Endothelial cell of umbilical vein (primary cell): Measurements from ENCODE around the gene SST. TPM values are rescaled to one million over a fixed set of nuclear protein-coding genes. Genes with fewer than 3 reads are reported as not detected.

Source experiments
- BruUV-seq: library from RNA; stranded (reverse); fragments of 400-500 nt; replicated peaks from 2 replicates; lab custom pipeline; 2021; lab: Mats Ljungman, UMichigan
- CTCF ChIA-PET: fragments of 300-600, 350-600 bp; sonication (Branson Sonifier 250); formaldehyde crosslinking; loops from one replicate; lab custom pipeline; 2021; ENCODE audit warnings: antibody characterized with exemption, inconsistent platforms; lab: Charles Lee
- POLR2A ChIA-PET: fragments of 300-600, 350-600 bp; sonication (Branson Sonifier 250); formaldehyde crosslinking; loops from one replicate; lab custom pipeline; 2021; ENCODE audit warnings: antibody characterized with exemption, inconsistent platforms; lab: Charles Lee
- DNase-seq: peaks from one replicate; pipeline ENCODE4 v3.0.0-alpha.2; 2011; ENCODE audit warnings: low read depth, low spot score
- FAIRE-seq: peaks from 2 replicates; lab custom pipeline; 2011; peaks lifted over from hg19 to GRCh38; lab: Jason Lieb, UNC
- H2AFZ ChIP-seq: 2 replicates; pipeline ENCODE4 v1.6.0; 2012; ENCODE audit warnings: low read depth, low read length, control low read depth, inconsistent platforms
- H3K27ac ChIP-seq: 2 replicates; pipeline ENCODE4 v1.5.1; 2011; ENCODE audit warnings: low read depth, mild to moderate bottlenecking, control low read depth, low read length, moderate library complexity; ENCODE audit not compliant: insufficient read depth
- H3K27me3 ChIP-seq, 2 experiments: 2 replicates each; pipeline versions ENCODE4 v1.6.0 to v1.6.1; 2011; ENCODE audit warnings: low read length in 2 of 2, mixed read lengths in 1 of 2; ENCODE audit not compliant: control insufficient read depth in 2 of 2, insufficient read depth in 2 of 2
- H3K36me3 ChIP-seq, 2 experiments: 2 replicates in 1 of 2; 3 replicates in 1 of 2; pipeline ENCODE4 v1.5.1; 2011; ENCODE audit warnings: low read length in 2 of 2, mild to moderate bottlenecking in 1 of 2, moderate library complexity in 1 of 2; ENCODE audit not compliant: control insufficient read depth in 2 of 2, insufficient read depth in 2 of 2; ENCODE audit errors: extremely low read depth in 1 of 2
- H3K4me1 ChIP-seq: 3 replicates; pipeline ENCODE4 v1.5.1; 2011; ENCODE audit warnings: mild to moderate bottlenecking, low read length; ENCODE audit not compliant: control insufficient read depth, insufficient read depth; ENCODE audit errors: extremely low read depth
- H3K4me2 ChIP-seq: 2 replicates; pipeline ENCODE4 v1.6.1; 2011; ENCODE audit warnings: low read length, control low read depth, mixed read lengths; ENCODE audit not compliant: insufficient read depth
- H3K4me3 ChIP-seq, 3 experiments: fragments of 200-600 bp in 1 of 3; sonication (generic), shearing (Covaris generic) in 1 of 3; replicated peaks in 1 of 3; 2 replicates each; pipeline ENCODE4 v1.5.1; 2011 to 2016; ENCODE audit warnings: control low read depth in 3 of 3, low read length in 3 of 3, mild to moderate bottlenecking in 2 of 3, inconsistent platforms in 1 of 3, low read depth in 1 of 3, moderate library complexity in 1 of 3; ENCODE audit not compliant: insufficient read depth in 1 of 3
- H3K79me2 ChIP-seq: 2 replicates; pipeline ENCODE4 v1.6.0; 2012; ENCODE audit warnings: low read length, inconsistent platforms; ENCODE audit not compliant: control insufficient read depth, insufficient read depth
- H3K9ac ChIP-seq: replicated peaks from 2 replicates; pipeline ENCODE3; 2011; ENCODE audit warnings: low read length, control low read depth; ENCODE audit not compliant: insufficient read depth; ENCODE audit errors: extremely low read depth
- H3K9me1 ChIP-seq: replicated peaks from 3 replicates; pipeline ENCODE4 v1.6.0; 2011; ENCODE audit warnings: mild to moderate bottlenecking, low read length; ENCODE audit not compliant: control insufficient read depth, insufficient read depth; ENCODE audit errors: extremely low read depth
- H3K9me3 ChIP-seq: replicated peaks from 2 replicates; pipeline ENCODE4 v1.5.1; 2012; ENCODE audit warnings: low read length, inconsistent platforms; ENCODE audit not compliant: control insufficient read depth, insufficient read depth
- H4K20me1 ChIP-seq: replicated peaks from 2 replicates; pipeline ENCODE3; 2011; ENCODE audit warnings: mild to moderate bottlenecking, low read length; ENCODE audit not compliant: control insufficient read depth, insufficient read depth; ENCODE audit errors: extremely low read depth
- CTCF ChIP-seq, 2 donors: IDR thresholded peaks; 1 replicate in 1 of 2; 2 replicates in 1 of 2; pipeline ENCODE4 v1.5.1; 2011; ENCODE audit warnings: low read length in 2 of 2, mild to moderate bottlenecking in 2 of 2, moderate library complexity in 2 of 2, control low read depth in 1 of 2, inconsistent platforms in 1 of 2, low read depth in 1 of 2; ENCODE audit not compliant: insufficient read depth in 1 of 2; ENCODE audit errors: extremely low read depth in 1 of 2
- EZH2 ChIP-seq: IDR thresholded peaks from 2 replicates; pipeline ENCODE4 v1.6.1; 2012; ENCODE audit warnings: borderline replicate concordance, low read depth, mild to moderate bottlenecking, moderate library complexity, low read length, inconsistent platforms; ENCODE audit not compliant: severe bottlenecking
- FOS ChIP-seq: IDR thresholded peaks from 2 replicates; pipeline ENCODE4 v1.6.1; 2011; ENCODE audit warnings: mild to moderate bottlenecking, low read length, moderate library complexity, borderline replicate concordance; ENCODE audit not compliant: insufficient read depth
- GATA2 ChIP-seq: IDR thresholded peaks from 2 replicates; pipeline ENCODE4 v1.7.0; 2011; ENCODE audit warnings: low read depth, mild to moderate bottlenecking, moderate library complexity, mixed read lengths, low read length; ENCODE audit not compliant: insufficient read length, insufficient read depth
- JUN ChIP-seq: IDR thresholded peaks from 2 replicates; pipeline ENCODE4 v1.6.1; 2011; ENCODE audit warnings: borderline replicate concordance, low read depth; ENCODE audit not compliant: insufficient read length, insufficient read depth
- MAX ChIP-seq: IDR thresholded peaks from 2 replicates; pipeline ENCODE4 v1.6.1; 2011; ENCODE audit not compliant: insufficient read depth, insufficient read length
- MYC ChIP-seq: IDR thresholded peaks from one replicate; pipeline ENCODE4 v1.6.1; 2011; ENCODE audit warnings: mild to moderate bottlenecking, low read depth, low read length
- POLR2A ChIP-seq: IDR thresholded peaks from 2 replicates; pipeline ENCODE4 v1.6.1; 2012; ENCODE audit warnings: low read depth, mild to moderate bottlenecking, control low read depth, low read length
- POLR2AphosphoS5 ChIP-seq: IDR thresholded peaks from 2 replicates; pipeline ENCODE4 v1.6.1; 2012; ENCODE audit warnings: low read depth, mild to moderate bottlenecking, control low read depth, low read length, moderate library complexity; ENCODE audit not compliant: insufficient read depth
- dilution Hi-C: fragments of 300-500 bp; cut with MboI; formaldehyde crosslinking; loops from one replicate; pipeline ENCODE4 v1.15.0; 2019; ENCODE audit warnings: low sequenced_read_pairs; ENCODE audit not compliant: extremely low pct_ligation_motif_present
- intact Hi-C: fragments of 100-400 bp; cut with micrococcal nuclease; formaldehyde crosslinking; loops from one replicate; pipeline ENCODE4 v1.10.0; 2022
- polyA plus RNA-seq, 4 experiments: library from polyadenylated mRNA; depleted of rRNA in 3 of 4; stranded (reverse) in 3 of 4; unstranded in 1 of 4; fragments of >200 nt; gene quantifications; 2 replicates each; pipeline versions ENCODE4 v1.2.1 to v1.2.3, GENCODE V29; 2011 to 2012; ENCODE audit warnings: missing spikeins in 1 of 4
- total RNA-seq: library from RNA; stranded (reverse); gene quantifications from 2 replicates; pipeline ENCODE4 v1.2.3, GENCODE V29; 2021

Gene SST
- total and polyA plus RNA-seq, 2 donors (not counting 3 experiments of a cell fraction or from before 2014, with no cell fraction given): not detected

DNA sequence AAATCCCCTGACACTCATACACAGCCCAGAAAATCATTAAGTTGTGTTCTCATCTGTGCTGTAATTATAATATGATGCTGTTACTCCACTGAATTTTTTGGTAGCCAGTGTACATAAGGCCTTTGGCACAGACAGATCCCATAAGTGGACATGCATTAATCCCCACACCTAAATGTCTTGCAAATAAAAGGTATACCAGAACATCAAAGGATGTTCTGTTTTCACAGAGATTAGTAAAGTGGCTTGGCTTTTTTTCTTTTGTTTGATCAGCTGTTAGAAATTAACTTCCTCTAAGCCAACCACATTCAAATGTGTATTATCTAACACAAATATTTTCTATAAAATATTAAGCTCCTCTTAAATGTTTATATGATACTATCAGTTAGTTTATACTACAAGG is 2.7 kb downstream of the SST start:
- no peaks in the 10 kb centered on the region for H3K9me3 ChIP-seq
- H3K9ac ChIP-seq: no peak overlapping the region
- no peaks in the 10 kb centered on the region for H3K36me3 ChIP-seq
- intact Hi-C loops (no loop called here), dilution Hi-C loops (no loop called here)
- H3K79me2 ChIP-seq: no peaks in the 10 kb centered on the region
- no peak overlapping the region for H3K27ac ChIP-seq
- no peaks in the 10 kb centered on the region for H4K20me1 ChIP-seq
- no peak overlapping the region for H2AFZ ChIP-seq
- no peaks in the 10 kb centered on the region for H3K4me1 ChIP-seq
- H3K4me2 ChIP-seq: no peak overlapping the region
- FAIRE-seq (no peak), DNase-seq (no peak)
- no peak overlapping the region for H3K4me3 ChIP-seq
- TF ChIP-seq MYC (no peak), CTCF (IDR thresholded peaks at IDR 0.05; ENCODE audit: extremely low read depth in 1 of 2, insufficient read depth in 1 of 2, low read depth in 1 of 2, low read length in 2 of 2) (no peak), POLR2AphosphoS5 (no peak), MAX (no peak), GATA2 (no peak), EZH2 (no peak), FOS (no peak), POLR2A (no peak), JUN (no peak)
- no peaks in the 10 kb centered on the region for H3K9me1 ChIP-seq
- H3K27me3 ChIP-seq: peaks cover 2 to 3% of the 10 kb centered on the region in 2 experiments
- no TSS peak for BruUV-seq
- CTCF ChIA-PET: interaction anchor here (0.8 to 5.0 kb wide), 3 partner anchors 11 to 423 kb away, joined by 3 to 58 read pairs (median 25); no protein-coding TSS in a partner anchor
- POLR2A ChIA-PET: no interaction called here
